ENCODE results near the gene GPC5.
"Not testable (repeated sequence)": the region's sequence is repeated elsewhere in the genome, so short reads cannot be mapped to it uniquely, and the experiment has no call there.

Gene GPC5

DNA sequence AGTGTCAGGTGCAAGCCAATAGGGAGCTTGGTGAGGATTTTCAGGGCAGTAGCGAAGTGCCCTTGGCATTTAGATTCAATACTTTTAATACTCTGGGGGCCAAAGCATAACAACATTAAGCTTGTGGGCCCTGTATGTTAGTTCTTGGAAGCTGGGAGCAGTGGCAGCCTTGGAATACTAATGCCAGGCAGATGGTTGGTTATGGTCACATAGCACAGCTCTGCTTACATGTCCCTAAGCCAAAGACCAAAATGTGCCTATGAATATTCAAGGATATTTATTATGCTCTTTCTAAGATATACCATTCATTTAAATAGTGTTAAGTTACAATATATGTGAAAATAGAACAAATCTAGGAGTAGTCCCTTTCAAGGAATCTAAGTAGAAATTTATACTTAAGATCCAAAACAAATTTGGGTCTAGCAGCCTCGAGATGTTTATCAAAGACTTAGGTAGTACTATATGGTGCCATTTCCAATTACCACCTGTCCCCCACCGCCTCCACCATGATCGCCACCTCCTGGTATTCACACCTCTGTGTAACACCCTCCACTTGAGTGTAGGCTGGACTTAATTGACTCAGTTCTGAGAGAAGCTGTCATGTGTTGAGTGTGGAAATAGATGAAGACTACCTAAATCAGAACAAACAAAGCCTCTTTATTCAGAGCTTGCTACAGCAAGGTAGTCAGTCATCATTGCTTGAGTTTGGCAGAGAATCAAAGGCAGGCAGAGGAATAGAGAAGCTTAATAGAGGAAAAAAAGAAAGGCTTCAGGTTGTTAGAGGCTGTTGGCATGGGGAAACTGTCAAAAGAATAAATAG, 261.0 kb downstream of the GPC5 start:
- intact Hi-C loops (cut with micrococcal nuclease): no loop called here
- Mint-ChIP-seq H3K36me3 (ENCODE audit: low read depth) (no peaks in the 10 kb centered on the region), H3K4me1 (ENCODE audit: low read depth) (no peaks in the 10 kb centered on the region), H3K4me3 (no peak overlapping the region), H3K27me3 (no peaks in the 10 kb centered on the region), H3K27ac (no peak overlapping the region), H3K9me3 (peaks cover 21% of the 10 kb centered on the region)

- Mint-ChIP-seq H3K9me3 (peaks cover 21% of the 10 kb centered on the region), H3K27ac (no peak overlapping the region), H3K36me3 (ENCODE audit: low read depth) (no peaks in the 10 kb centered on the region), H3K4me1 (ENCODE audit: low read depth) (no peaks in the 10 kb centered on the region), H3K4me3 (no peak overlapping the region), H3K27me3 (no peaks in the 10 kb centered on the region)
- intact Hi-C loops (cut with micrococcal nuclease): no loop called here
Measured at GRCh38 chr13:91660076-91660415, 261.6 kb downstream of the GPC5 start.

DNA sequence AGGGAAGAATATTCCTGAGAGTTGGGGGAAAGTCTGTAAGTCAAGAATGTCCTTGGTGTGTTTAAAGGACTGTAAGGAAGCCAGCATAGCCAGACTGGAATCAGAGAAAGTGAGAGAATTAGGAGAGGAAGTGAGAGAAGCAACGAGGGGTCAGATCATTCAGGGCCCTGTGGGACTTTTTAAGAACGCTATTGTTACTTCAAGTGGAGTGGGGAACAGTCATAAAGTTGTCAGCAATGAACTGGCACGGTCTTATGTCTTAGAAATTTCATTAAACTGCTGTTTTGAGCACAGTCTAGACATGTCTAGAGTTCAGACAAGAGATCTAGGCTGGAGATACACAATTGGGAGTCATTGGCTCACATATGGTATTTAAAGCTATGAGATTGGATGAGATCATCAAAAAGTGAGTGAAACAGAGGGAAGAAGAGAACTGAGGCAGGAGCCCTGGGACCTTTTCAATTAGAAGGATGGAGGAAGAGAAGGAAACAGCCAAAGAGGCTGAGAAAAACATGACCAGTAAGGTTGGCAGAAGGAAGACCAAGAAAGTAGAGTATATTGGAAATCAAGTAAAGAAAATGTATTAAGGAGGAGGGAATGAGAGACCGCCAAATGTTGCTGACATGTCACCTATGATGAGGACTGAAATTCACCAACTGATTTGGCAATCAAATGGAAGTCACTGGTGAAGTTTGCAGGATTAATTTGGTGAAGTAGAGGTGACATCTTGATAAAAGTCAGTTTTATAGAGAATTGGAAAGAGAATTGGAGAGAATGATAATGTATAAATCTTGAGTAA, 263.5 kb downstream of the GPC5 start:
- H3K36me3 Mint-ChIP-seq (ENCODE audit: low read depth): no peaks in the 10 kb centered on the region
- intact Hi-C loops (cut with micrococcal nuclease): no loop called here
- no peaks in the 10 kb centered on the region for H3K27me3 Mint-ChIP-seq
- H3K4me3 Mint-ChIP-seq: no peak overlapping the region
- H3K4me1 Mint-ChIP-seq (ENCODE audit: low read depth): no peaks in the 10 kb centered on the region
- no peak overlapping the region for H3K27ac Mint-ChIP-seq
- H3K9me3 Mint-ChIP-seq: peaks cover 18% of the 10 kb centered on the region

DNA sequence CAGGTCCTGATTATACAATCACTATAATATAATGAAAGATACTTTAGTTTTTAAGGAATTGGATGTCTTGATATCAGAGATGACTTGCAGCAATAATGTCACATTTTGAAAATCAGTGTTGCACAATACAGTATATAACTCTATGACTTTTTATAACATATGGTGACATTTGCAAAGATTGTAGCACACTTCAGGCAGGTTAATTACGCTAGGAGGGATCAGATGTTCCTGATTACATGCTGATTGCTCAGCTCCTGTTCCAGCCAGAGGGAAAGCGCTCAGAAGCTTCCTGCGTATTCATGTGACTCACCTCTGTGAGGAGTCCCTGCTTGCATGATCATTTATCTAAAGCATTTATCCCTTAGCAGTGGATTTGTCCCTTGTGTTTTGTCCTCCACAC, 265.6 kb downstream of the GPC5 start:
- Mint-ChIP-seq H3K4me3 (no peak overlapping the region), H3K4me1 (ENCODE audit: low read depth) (no peaks in the 10 kb centered on the region), H3K9me3 (peaks cover 12% of the 10 kb centered on the region), H3K36me3 (ENCODE audit: low read depth) (no peaks in the 10 kb centered on the region), H3K27ac (no peak overlapping the region), H3K27me3 (no peaks in the 10 kb centered on the region)
- intact Hi-C loops (cut with micrococcal nuclease): no loop called here

DNA sequence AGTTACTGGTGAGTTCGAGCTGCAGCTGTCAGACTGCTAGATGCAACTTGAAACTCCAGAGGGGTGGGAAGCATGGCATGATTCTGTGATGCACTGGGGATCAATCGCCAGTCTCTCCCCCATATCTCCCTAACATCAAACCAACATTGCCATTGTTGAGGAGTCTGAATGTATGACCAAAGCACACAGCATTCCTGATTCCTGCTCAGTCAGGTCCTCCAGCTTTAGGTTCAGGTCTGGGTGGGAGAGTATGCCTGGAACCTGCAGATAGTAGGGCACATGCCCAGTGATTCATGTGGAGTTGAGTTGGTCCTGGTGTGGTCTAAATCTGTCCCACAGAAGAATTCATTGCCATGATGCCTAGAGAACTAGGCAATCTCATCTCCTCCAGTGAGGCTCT, 269.1 kb downstream of the GPC5 start:
- Mint-ChIP-seq H3K4me3 (no peak overlapping the region), H3K36me3 (ENCODE audit: low read depth) (no peaks in the 10 kb centered on the region), H3K27ac (no peak overlapping the region), H3K27me3 (no peaks in the 10 kb centered on the region), H3K9me3 (peaks cover 7% of the 10 kb centered on the region), H3K4me1 (ENCODE audit: low read depth) (no peaks in the 10 kb centered on the region)
- intact Hi-C loops (cut with micrococcal nuclease): no loop called here

- Mint-ChIP-seq H3K36me3 (ENCODE audit: low read depth) (no peaks in the 10 kb centered on the region), H3K27ac (no peak overlapping the region), H3K27me3 (no peaks in the 10 kb centered on the region), H3K4me3 (no peak overlapping the region), H3K4me1 (ENCODE audit: low read depth) (no peaks in the 10 kb centered on the region), H3K9me3 (peaks cover 13% of the 10 kb centered on the region)
- intact Hi-C loops (cut with micrococcal nuclease): no loop called here
Measured at GRCh38 chr13:91668866-91669495, 270.6 kb downstream of the GPC5 start.

GRCh38 chr13:91674347-91674746, 275.9 kb downstream of the GPC5 start:
- intact Hi-C loops (cut with micrococcal nuclease); H3K27me3 Mint-ChIP-seq; H3K36me3 Mint-ChIP-seq (ENCODE audit: low read depth); H3K27ac Mint-ChIP-seq; H3K4me3 Mint-ChIP-seq; H3K4me1 Mint-ChIP-seq (ENCODE audit: low read depth): not testable (repeated sequence)
- H3K9me3 Mint-ChIP-seq: peaks cover 14% of the 10 kb centered on the region

- Mint-ChIP-seq H3K9me3 (no peaks in the 10 kb centered on the region), H3K27me3 (no peaks in the 10 kb centered on the region), H3K36me3 (ENCODE audit: low read depth) (no peaks in the 10 kb centered on the region), H3K27ac (no peak overlapping the region), H3K4me3 (no peak overlapping the region), H3K4me1 (ENCODE audit: low read depth) (no peaks in the 10 kb centered on the region)
- intact Hi-C loops (cut with micrococcal nuclease): no loop called here
Measured at GRCh38 chr13:91684746-91685145, 286.3 kb downstream of the GPC5 start.

GRCh38 chr13:91690944-91691343, 292.5 kb downstream of the GPC5 start:
- Mint-ChIP-seq H3K36me3 (ENCODE audit: low read depth) (no peaks in the 10 kb centered on the region), H3K27ac (no peak overlapping the region), H3K4me1 (ENCODE audit: low read depth) (no peaks in the 10 kb centered on the region), H3K27me3 (no peaks in the 10 kb centered on the region), H3K4me3 (no peak overlapping the region), H3K9me3 (no peaks in the 10 kb centered on the region)
- intact Hi-C loops (cut with micrococcal nuclease): no loop called here

DNA sequence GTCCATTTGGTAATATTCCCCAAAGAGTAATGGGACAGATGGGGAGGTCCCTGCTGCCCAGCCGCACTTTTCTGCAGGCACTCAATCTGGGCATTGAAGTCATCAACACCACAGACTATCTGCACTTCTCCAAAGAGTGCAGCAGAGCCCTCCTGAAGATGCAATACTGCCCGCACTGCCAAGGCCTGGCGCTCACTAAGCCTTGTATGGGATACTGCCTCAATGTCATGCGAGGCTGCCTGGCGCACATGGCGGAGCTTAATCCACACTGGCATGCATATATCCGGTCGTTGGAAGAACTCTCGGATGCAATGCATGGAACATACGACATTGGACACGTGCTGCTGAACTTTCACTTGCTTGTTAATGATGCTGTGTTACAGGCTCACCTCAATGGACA, 295.0 kb downstream of the GPC5 start:
- Mint-ChIP-seq H3K4me1 (ENCODE audit: low read depth) (no peaks in the 10 kb centered on the region), H3K36me3 (ENCODE audit: low read depth) (no peaks in the 10 kb centered on the region), H3K4me3 (no peak overlapping the region), H3K27me3 (no peaks in the 10 kb centered on the region), H3K9me3 (no peaks in the 10 kb centered on the region), H3K27ac (no peak overlapping the region)
- intact Hi-C loops (cut with micrococcal nuclease): no loop called here

DNA sequence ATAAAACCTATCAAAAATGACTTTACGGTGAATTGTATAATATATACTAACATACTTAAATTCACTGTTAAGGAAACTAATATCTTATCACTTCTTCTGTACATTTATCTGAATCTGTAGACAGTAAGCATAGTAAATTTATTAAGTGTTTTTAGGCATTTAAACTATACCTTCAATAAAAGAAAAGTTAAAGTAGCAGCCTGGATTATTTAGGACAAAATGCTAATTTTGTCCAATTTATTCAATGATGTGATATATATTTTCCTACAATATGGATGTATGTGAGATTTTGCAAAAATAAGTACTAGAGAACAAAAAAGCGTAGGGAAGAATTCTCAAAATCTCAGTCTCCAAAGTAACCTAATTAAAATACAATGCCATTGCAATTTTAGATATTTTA, 299.9 kb downstream of the GPC5 start:
- Mint-ChIP-seq H3K27ac (no peak overlapping the region), H3K4me1 (ENCODE audit: low read depth) (no peaks in the 10 kb centered on the region), H3K36me3 (ENCODE audit: low read depth) (no peaks in the 10 kb centered on the region), H3K9me3 (no peaks in the 10 kb centered on the region), H3K27me3 (no peaks in the 10 kb centered on the region), H3K4me3 (no peak overlapping the region)
- intact Hi-C loops (cut with micrococcal nuclease): no loop called here

DNA sequence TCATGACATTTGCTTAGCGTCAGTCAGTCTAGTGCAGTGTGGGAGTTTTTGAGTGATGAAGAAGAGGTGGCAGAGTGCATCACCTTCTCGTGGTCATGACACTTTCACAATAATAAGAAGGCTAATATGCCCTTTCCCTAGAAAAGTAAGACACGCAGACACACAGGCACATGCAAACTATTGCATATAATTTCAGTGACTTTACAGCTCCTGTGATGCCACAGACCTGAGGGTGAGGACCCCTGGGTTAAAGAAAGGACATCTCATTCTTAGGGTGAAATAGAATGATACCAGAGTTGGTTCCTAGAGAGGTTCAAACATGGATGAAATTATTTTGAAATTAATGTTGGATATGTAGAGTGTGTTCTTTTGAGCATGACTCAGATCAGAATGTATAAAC, 300.3 kb downstream of the GPC5 start:
- H3K27me3 Mint-ChIP-seq: no peaks in the 10 kb centered on the region
- no peak overlapping the region for H3K27ac Mint-ChIP-seq
- no peaks in the 10 kb centered on the region for H3K9me3 Mint-ChIP-seq
- H3K4me3 Mint-ChIP-seq: no peak overlapping the region
- intact Hi-C loops (cut with micrococcal nuclease): no loop called here
- no peaks in the 10 kb centered on the region for H3K4me1 Mint-ChIP-seq (ENCODE audit: low read depth)
- no peaks in the 10 kb centered on the region for H3K36me3 Mint-ChIP-seq (ENCODE audit: low read depth)

DNA sequence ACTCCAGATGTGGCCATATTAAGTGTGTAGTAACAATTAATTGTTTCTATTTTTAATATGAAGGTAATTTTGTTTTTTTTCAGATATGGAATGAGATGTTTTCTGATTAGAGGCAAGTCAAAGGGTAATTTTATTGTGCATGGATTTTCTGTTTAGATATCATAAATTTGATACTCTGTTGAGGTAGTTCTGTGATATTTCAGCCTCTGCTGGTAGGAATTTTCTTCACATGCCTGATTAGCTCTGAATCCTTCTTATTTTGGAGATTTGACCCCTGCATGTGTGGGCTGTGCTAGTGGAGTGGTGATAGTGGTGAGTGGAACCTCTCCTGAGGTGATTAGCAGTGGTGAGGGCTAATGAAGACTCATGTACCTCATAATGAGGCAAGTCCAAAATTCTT, 301.4 kb downstream of the GPC5 start:
- no peaks in the 10 kb centered on the region for H3K27me3 Mint-ChIP-seq
- intact Hi-C loops (cut with micrococcal nuclease): no loop called here
- no peaks in the 10 kb centered on the region for H3K4me1 Mint-ChIP-seq (ENCODE audit: low read depth)
- no peaks in the 10 kb centered on the region for H3K36me3 Mint-ChIP-seq (ENCODE audit: low read depth)
- no peak overlapping the region for H3K27ac Mint-ChIP-seq
- H3K9me3 Mint-ChIP-seq: peaks cover 9% of the 10 kb centered on the region
- H3K4me3 Mint-ChIP-seq: no peak overlapping the region

DNA sequence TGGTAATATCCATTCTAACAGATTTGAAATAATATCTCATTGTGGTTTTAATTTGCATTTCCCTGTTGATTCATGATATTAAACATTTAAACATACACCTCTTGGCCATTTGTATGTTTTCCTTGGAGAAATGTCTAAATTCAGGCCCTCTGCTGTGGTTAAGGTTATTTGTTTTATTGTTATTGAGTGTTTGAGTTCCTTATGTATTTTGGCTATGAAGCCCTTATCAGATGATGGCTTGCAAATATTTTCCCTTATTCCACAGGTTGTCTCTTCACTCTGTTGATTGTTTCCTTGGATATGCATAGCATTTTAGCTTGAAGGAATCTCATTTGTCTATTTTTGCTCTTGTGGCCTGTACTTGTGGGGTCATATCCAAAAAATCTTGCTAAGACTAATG, 303.6 kb downstream of the GPC5 start:
- Mint-ChIP-seq H3K27me3 (no peaks in the 10 kb centered on the region), H3K4me3 (no peak overlapping the region), H3K36me3 (ENCODE audit: low read depth) (no peaks in the 10 kb centered on the region), H3K9me3 (peaks cover 14% of the 10 kb centered on the region), H3K4me1 (ENCODE audit: low read depth) (no peaks in the 10 kb centered on the region), H3K27ac (no peak overlapping the region)
- intact Hi-C loops (cut with micrococcal nuclease): no loop called here
